ENCODE results near the gene TMEM150B. TPM values are rescaled to one million over a fixed set of nuclear protein-coding genes. Genes with fewer than 3 reads are reported as not detected.

TMEM150B gene
- total and polyA plus RNA-seq, 4 donors = 0.81 to 3.3 (median 2.0) TPM

DNA sequence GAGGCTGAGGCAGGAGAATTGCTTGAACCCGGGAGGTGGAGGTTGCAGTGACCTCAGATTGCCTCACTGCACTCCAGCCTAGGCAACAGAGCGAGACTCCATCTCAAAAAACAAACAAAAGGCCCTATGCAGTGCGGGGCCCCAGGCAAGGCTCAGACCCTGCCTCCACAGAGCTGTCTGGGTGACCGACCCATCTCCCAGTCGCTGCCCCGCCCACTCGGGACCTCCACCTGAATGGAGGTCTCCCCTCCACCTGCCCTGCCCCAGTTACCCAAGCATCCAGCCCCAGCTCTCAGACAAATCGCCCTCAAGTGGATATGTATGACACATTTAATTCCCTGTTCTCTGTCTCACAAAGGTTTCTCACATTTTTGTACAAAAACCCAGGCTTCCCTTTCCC, 40.1 kb upstream of the TMEM150B start:
- Histone ChIP-seq H3K4me3 (ENCODE audit: low read depth in 1 of 3, low read length in 3 of 3) (no peak overlapping the region), H3K9ac (ENCODE audit: low read depth in 1 of 2, low read length in 2 of 2) (no peak overlapping the region), H3K4me1 (ENCODE audit: control insufficient read depth in 4 of 4, insufficient read depth in 4 of 4, low read length in 3 of 4) (peaks cover 0 to 9% (median 1%) of the 10 kb centered on the region in 4 donors), H3K27ac (ENCODE audit: low read depth in 1 of 2, low read length in 2 of 2) (no peak overlapping the region), H3K9me3 (ENCODE audit: control insufficient read depth in 4 of 4, low read length in 3 of 4) (no peaks in the 10 kb centered on the region), H3K27me3 (ENCODE audit: control insufficient read depth in 4 of 4, insufficient read depth in 4 of 4, low read length in 3 of 4) (peaks cover 0 to 2% (median 0%) of the 10 kb centered on the region in 4 donors), H3K36me3 (ENCODE audit: control insufficient read depth in 4 of 4, insufficient read depth in 3 of 4, low read depth in 1 of 4, low read length in 3 of 4) (no peaks in the 10 kb centered on the region)
- TF ChIP-seq MAX (IDR thresholded peaks at IDR 0.05) (no peak), TAF1 (conservative IDR thresholded peaks at IDR 0.05) (no peak), ATF3 (IDR thresholded peaks at IDR 0.05) (no peak), SP1 (IDR thresholded peaks at IDR 0.05) (no peak), EGR1 (IDR thresholded peaks at IDR 0.05; ENCODE audit: low read depth in 2 of 2) (no peak), CTCF (IDR thresholded peaks at IDR 0.05; ENCODE audit: low read depth, low read length, missing input control) (no peak), HNF4G (IDR thresholded peaks at IDR 0.05) (no peak), FOXA2 (IDR thresholded peaks at IDR 0.05) (no peak), NR2F2 (IDR thresholded peaks at IDR 0.05) (no peak), FOXA1 (IDR thresholded peaks at IDR 0.05) (no peak), ZBTB33 (IDR thresholded peaks at IDR 0.05) (no peak), GABPA (IDR thresholded peaks at IDR 0.05 in 1 of 2, conservative IDR thresholded peaks at IDR 0.05 in 1 of 2) (no peak), YY1 (IDR thresholded peaks at IDR 0.05) (no peak)
- TF ChIP-seq, protein P1, sequence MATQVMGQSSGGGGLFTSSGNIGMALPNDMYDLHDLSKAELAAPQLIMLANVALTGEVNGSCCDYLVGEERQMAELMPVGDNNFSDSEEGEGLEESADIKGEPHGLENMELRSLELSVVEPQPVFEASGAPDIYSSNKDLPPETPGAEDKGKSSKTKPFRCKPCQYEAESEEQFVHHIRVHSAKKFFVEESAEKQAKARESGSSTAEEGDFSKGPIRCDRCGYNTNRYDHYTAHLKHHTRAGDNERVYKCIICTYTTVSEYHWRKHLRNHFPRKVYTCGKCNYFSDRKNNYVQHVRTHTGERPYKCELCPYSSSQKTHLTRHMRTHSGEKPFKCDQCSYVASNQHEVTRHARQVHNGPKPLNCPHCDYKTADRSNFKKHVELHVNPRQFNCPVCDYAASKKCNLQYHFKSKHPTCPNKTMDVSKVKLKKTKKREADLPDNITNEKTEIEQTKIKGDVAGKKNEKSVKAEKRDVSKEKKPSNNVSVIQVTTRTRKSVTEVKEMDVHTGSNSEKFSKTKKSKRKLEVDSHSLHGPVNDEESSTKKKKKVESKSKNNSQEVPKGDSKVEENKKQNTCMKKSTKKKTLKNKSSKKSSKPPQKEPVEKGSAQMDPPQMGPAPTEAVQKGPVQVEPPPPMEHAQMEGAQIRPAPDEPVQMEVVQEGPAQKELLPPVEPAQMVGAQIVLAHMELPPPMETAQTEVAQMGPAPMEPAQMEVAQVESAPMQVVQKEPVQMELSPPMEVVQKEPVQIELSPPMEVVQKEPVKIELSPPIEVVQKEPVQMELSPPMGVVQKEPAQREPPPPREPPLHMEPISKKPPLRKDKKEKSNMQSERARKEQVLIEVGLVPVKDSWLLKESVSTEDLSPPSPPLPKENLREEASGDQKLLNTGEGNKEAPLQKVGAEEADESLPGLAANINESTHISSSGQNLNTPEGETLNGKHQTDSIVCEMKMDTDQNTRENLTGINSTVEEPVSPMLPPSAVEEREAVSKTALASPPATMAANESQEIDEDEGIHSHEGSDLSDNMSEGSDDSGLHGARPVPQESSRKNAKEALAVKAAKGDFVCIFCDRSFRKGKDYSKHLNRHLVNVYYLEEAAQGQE (IDR thresholded peaks at IDR 0.05) = no peak
- 80% methylated on average over 8 of the region's 8 CpGs for WGBS
- no peak for DNase-seq (ENCODE audit: low spot score)

DNA sequence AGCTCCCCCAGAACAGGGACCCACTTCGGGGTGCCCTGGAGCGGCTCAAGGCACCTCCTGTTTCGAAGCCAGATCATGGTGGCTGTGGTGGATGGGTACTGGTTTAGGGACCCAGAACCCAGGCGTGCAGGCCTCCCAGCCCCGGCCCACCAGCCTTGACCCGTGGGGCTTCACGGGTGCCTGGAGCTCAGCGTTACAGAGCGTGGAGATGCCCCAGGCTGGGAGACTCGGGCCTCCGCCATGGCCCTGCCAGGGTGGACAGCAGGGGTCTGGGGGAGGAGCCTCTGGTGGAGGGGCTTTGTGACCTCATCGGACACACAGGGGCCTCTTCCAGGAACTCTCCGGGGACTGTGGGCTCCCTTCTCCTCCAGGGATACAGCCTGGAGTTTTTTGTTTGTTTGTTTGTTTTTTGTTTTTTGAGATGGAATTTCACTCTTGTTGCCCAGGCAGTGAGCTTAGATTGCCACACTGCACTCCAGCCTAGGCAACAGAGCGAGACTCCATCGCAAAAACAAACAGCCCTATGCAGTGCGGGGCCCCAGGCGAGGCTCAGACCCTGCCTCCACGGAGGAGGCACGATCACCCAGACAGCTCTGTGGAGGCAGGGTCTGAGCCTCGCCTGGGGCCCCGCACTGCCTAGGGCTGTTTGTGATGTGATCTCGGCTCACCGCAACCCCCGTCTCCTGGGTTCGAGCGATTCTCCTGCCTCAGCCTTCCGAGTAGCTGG, 38.0 kb upstream of the TMEM150B start, which contains the start of gene GARIN5B:
Gene GARIN5B, minus strand, starts transcription at position 271 of the 727 bp plus-strand sequence. Its CDS starts 194 bp downstream, at position 77.
- no peak within 1 kb of the TSS for H3K4me3 ChIP-seq (ENCODE audit: low read depth in 1 of 3, low read length in 3 of 3)
- H3K27ac ChIP-seq (ENCODE audit: low read depth in 1 of 2, low read length in 2 of 2) = no peak within 1 kb of the TSS
- H3K4me1 ChIP-seq (ENCODE audit: control insufficient read depth in 4 of 4, insufficient read depth in 4 of 4, low read length in 3 of 4) = no peaks in the 10 kb centered on the region
- H3K36me3 ChIP-seq (ENCODE audit: control insufficient read depth in 4 of 4, insufficient read depth in 3 of 4, low read depth in 1 of 4, low read length in 3 of 4) = no peaks in the 10 kb centered on the region
- H3K9ac ChIP-seq (ENCODE audit: low read depth in 1 of 2, low read length in 2 of 2) = no peak within 1 kb of the TSS
- DNase-seq (ENCODE audit: low spot score) = no peak
- H3K27me3 ChIP-seq (ENCODE audit: control insufficient read depth in 4 of 4, insufficient read depth in 4 of 4, low read length in 3 of 4) = no peaks in the 10 kb centered on the region
- 75% methylated on average over 27 of the region's 27 CpGs for WGBS
- H3K9me3 ChIP-seq (ENCODE audit: control insufficient read depth in 4 of 4, low read length in 3 of 4) = no peaks in the 10 kb centered on the region
- TF ChIP-seq EGR1 (IDR thresholded peaks at IDR 0.05; ENCODE audit: low read depth in 2 of 2) (no peak), YY1 (IDR thresholded peaks at IDR 0.05) (no peak), TAF1 (conservative IDR thresholded peaks at IDR 0.05) (no peak), JUND (IDR thresholded peaks at IDR 0.05) (no peak), FOXA1 (IDR thresholded peaks at IDR 0.05) (no peak), HNF4G (IDR thresholded peaks at IDR 0.05) (no peak), ZBTB33 (IDR thresholded peaks at IDR 0.05) (no peak), FOXA2 (IDR thresholded peaks at IDR 0.05) (no peak)
- TF ChIP-seq, protein P1 (IDR thresholded peaks at IDR 0.05) = no peak
